Stomach (tissue), 9 donors: ENCODE measurements around the gene RYR1. TPM values are rescaled to one million over a fixed set of nuclear protein-coding genes. Genes with fewer than 3 reads are reported as not detected.
"Not testable (repeated sequence)": the region's sequence is repeated elsewhere in the genome, so short reads cannot be mapped to it uniquely, and the experiment has no call there.

Experiments
- DNase-seq, 2 donors: peaks; one replicate each; pipeline versions ENCODE4 v3.0.0 to v3.0.0-alpha.2; 2013 to 2019
- H3K27ac ChIP-seq, 5 donors: fragments of 200-600 bp in 4 of 5; sonication (generic) in 4 of 5; one replicate each; pipeline ENCODE4 v1.5.1; 2013 to 2019; ENCODE audit warnings: mild to moderate bottlenecking in 1 of 5, moderate library complexity in 1 of 5
- H3K27me3 ChIP-seq, 3 donors: fragments of 200-600 bp; sonication (generic); one replicate each; pipeline ENCODE4 v1.5.1; 2017 to 2019; ENCODE audit warnings: mixed run types in 1 of 3
- H3K36me3 ChIP-seq, 4 donors: fragments of 200-600 bp; sonication (generic); 1 replicate in 3 of 4; 2 replicates in 1 of 4; pipeline ENCODE4 v1.5.1; 2016 to 2019
- H3K4me1 ChIP-seq, 4 donors: fragments of 200-600 bp; sonication (generic); one replicate each; pipeline ENCODE4 v1.5.1; 2016 to 2019
- H3K4me3 ChIP-seq, 4 donors: fragments of 200-600 bp; sonication (generic) in 3 of 4; one replicate each; pipeline ENCODE4 v1.5.1; 2016 to 2019; ENCODE audit warnings: mild to moderate bottlenecking in 1 of 4
- H3K9me3 ChIP-seq, 4 donors: fragments of 200-600 bp; sonication (generic); one replicate each; pipeline ENCODE4 v1.5.1; 2016 to 2019
- CTCF ChIP-seq, 7 experiments: fragments of 450-650 bp in 4 of 7; fragments of 200-600 bp in 3 of 7; sonication (generic) in 3 of 7; IDR thresholded peaks; one replicate each; pipeline ENCODE4 v1.5.1; 2016 to 2019; ENCODE audit warnings: antibody characterized with exemption in 7 of 7, control low read depth in 2 of 7, mild to moderate bottlenecking in 1 of 7
- EP300 ChIP-seq: sonication (generic); formaldehyde crosslinking; IDR thresholded peaks from one replicate; pipeline ENCODE4 v1.6.1; 2017; ENCODE audit warnings: antibody characterized with exemption
- POLR2A ChIP-seq, 4 donors: fragments of 450-650 bp; IDR thresholded peaks; one replicate each; pipeline ENCODE4 v1.6.1; 2016; ENCODE audit warnings: antibody characterized with exemption in 4 of 4, control low read depth in 2 of 4, mild to moderate bottlenecking in 1 of 4, moderate library complexity in 1 of 4
- POLR2AphosphoS5 ChIP-seq, 3 donors: sonication (generic); formaldehyde crosslinking; IDR thresholded peaks; one replicate each; pipeline ENCODE4 v1.6.1; 2016; ENCODE audit warnings: antibody characterized with exemption in 3 of 3
- WGBS, 5 donors: extraction: QIAGEN DNeasy Blood & Tissue Kit in 3 of 5; methylation state at CpG; one replicate each; pipeline versions ENCODE4 v1.1.5 to v1.1.7; 2013 to 2018; 5-methylcytosine and 5-hydroxymethylcytosine counted together
- intact Hi-C: fragments of 100-400 bp; cut with DNase I; formaldehyde crosslinking; loops from one replicate; pipeline ENCODE4 v1.15.1; 2023; ENCODE audit warnings: low total_unique reads
- polyA plus RNA-seq, 3 donors: library from polyadenylated mRNA; stranded (reverse); fragments of 200-250 nt; gene quantifications; one replicate each; pipeline ENCODE4 v1.2.3, GENCODE V29; 2013
- total RNA-seq, 5 donors: library from RNA; depleted of rRNA; stranded (reverse); fragments of >200 nt; gene quantifications; one replicate each; pipeline versions ENCODE4 v1.1.0 to v1.2.3, GENCODE V29; 2014 to 2016
- donor health status: healthy with polysubstance abuse.
- donor health status: Bipolar disorder and iron deficiency.
- donor health status: healthy.

RYR1 gene
- total and polyA plus RNA-seq, 8 donors = under 0.01 to 10.7 (median 1.2) TPM

GRCh38 chr19:38513762-38514167, 80.3 kb downstream of the RYR1 start:
- Histone ChIP-seq H3K4me3 (no peak overlapping the region), H3K4me1 (peaks cover 0 to 11% (median 7%) of the 10 kb centered on the region in 4 donors), H3K9me3 (no peaks in the 10 kb centered on the region), H3K27me3 (peaks cover 0 to 36% (median 0%) of the 10 kb centered on the region in 3 donors), H3K27ac (no peak overlapping the region), H3K36me3 (no peaks in the 10 kb centered on the region)
- intact Hi-C loops = no loop called here
- TF ChIP-seq POLR2AphosphoS5 (IDR thresholded peaks at IDR 0.05) (no peak), POLR2A (IDR thresholded peaks at IDR 0.05) (no peak), CTCF (IDR thresholded peaks at IDR 0.05) (no peak), EP300 (no peak)
- no peak for DNase-seq
- WGBS, 5 donors = 64 to 78% (median 73%) methylated on average over 3 of the region's 3 CpGs

GRCh38 chr19:38514812-38515633, 81.5 kb downstream of the RYR1 start:
- H3K27ac ChIP-seq = no peak overlapping the region
- H3K4me1 ChIP-seq = peaks cover 0 to 11% (median 7%) of the 10 kb centered on the region in 4 donors
- H3K27me3 ChIP-seq = peaks cover 0 to 33% (median 0%) of the 10 kb centered on the region in 3 donors
- peak; percentile 72 to 89 for DNase-seq
- peak overlapping the region in 1 of 4 donors; percentile 9 for H3K4me3 ChIP-seq
- TF ChIP-seq POLR2A (IDR thresholded peaks at IDR 0.05) (no peak), CTCF (IDR thresholded peaks at IDR 0.05) (peak in 5 of 7 experiments; percentile 34 to 92 (median 88)), EP300 (no peak)
- H3K36me3 ChIP-seq = no peaks in the 10 kb centered on the region
- 14 to 20% (median 16%) methylated on average over 29 to 32 of the region's 32 CpGs for WGBS, 5 donors
- no peaks in the 10 kb centered on the region for H3K9me3 ChIP-seq
- intact Hi-C loops = no loop called here

- H3K36me3 ChIP-seq = no peaks in the 10 kb centered on the region
- intact Hi-C loops = no loop called here
- peaks cover 0 to 11% (median 7%) of the 10 kb centered on the region in 4 donors for H3K4me1 ChIP-seq
- H3K27ac ChIP-seq = no peak overlapping the region
- H3K27me3 ChIP-seq = peaks cover 0 to 26% (median 0%) of the 10 kb centered on the region in 3 donors
- no peak overlapping the region for H3K4me3 ChIP-seq
- TF ChIP-seq POLR2AphosphoS5 (IDR thresholded peaks at IDR 0.05) = no peak
- peak in 1 of 2 donors; percentile 21 for DNase-seq
- H3K9me3 ChIP-seq = no peaks in the 10 kb centered on the region
- 81 to 90% (median 87%) methylated on average over 14 to 17 of the region's 17 CpGs for WGBS, 5 donors
These were observed 82.4 kb downstream of the RYR1 start for GRCh38 chr19:38515896-38516295.

GRCh38 chr19:38516802-38517201, 83.3 kb downstream of the RYR1 start:
- WGBS, 5 donors = 65 to 70% (median 68%) methylated on average over 6 of the region's 6 CpGs
- Histone ChIP-seq H3K27ac (no peak overlapping the region), H3K36me3 (no peaks in the 10 kb centered on the region), H3K4me1 (peaks cover 0 to 11% (median 7%) of the 10 kb centered on the region in 4 donors), H3K4me3 (no peak overlapping the region), H3K27me3 (peaks cover 0 to 17% (median 0%) of the 10 kb centered on the region in 3 donors), H3K9me3 (no peaks in the 10 kb centered on the region)
- TF ChIP-seq CTCF (IDR thresholded peaks at IDR 0.05) (no peak), POLR2A (IDR thresholded peaks at IDR 0.05) (no peak), EP300 (no peak), POLR2AphosphoS5 (IDR thresholded peaks at IDR 0.05) (no peak)
- intact Hi-C loops = no loop called here
- DNase-seq = no peak

GRCh38 chr19:38517321-38517720, 83.8 kb downstream of the RYR1 start:
- Histone ChIP-seq H3K9me3 (no peaks in the 10 kb centered on the region), H3K4me1 (peaks cover 0 to 11% (median 7%) of the 10 kb centered on the region in 4 donors), H3K4me3 (no peak overlapping the region), H3K27me3 (peaks cover 0 to 12% (median 0%) of the 10 kb centered on the region in 3 donors), H3K27ac (no peak overlapping the region), H3K36me3 (no peaks in the 10 kb centered on the region)
- intact Hi-C loops = no loop called here
- no peak for DNase-seq
- no peak for TF ChIP-seq CTCF (IDR thresholded peaks at IDR 0.05)
- TF ChIP-seq POLR2AphosphoS5 (IDR thresholded peaks at IDR 0.05) = no peak
- no peak for TF ChIP-seq POLR2A (IDR thresholded peaks at IDR 0.05)
- TF ChIP-seq EP300 = no peak
- 89 to 95% (median 93%) methylated on average over 20 to 21 of the region's 21 CpGs; no CpG with 5 or more reads in 1 of the 5 donors for WGBS, 5 donors

GRCh38 chr19:38517980-38518379, 84.5 kb downstream of the RYR1 start:
- H3K9me3 ChIP-seq, H3K36me3 ChIP-seq, H3K27ac ChIP-seq, intact Hi-C loops, DNase-seq, H3K4me3 ChIP-seq: not testable (repeated sequence)
- H3K4me1 ChIP-seq = peaks cover 0 to 11% (median 7%) of the 10 kb centered on the region in 4 donors
- WGBS, 5 donors = 67 to 84% (median 71%) methylated on average over 1 of the region's 1 CpG
- peaks cover 0 to 11% (median 0%) of the 10 kb centered on the region in 3 donors for H3K27me3 ChIP-seq
